ENCODE data around the gene EIF5A2.

The EIF5A2 gene

DNA sequence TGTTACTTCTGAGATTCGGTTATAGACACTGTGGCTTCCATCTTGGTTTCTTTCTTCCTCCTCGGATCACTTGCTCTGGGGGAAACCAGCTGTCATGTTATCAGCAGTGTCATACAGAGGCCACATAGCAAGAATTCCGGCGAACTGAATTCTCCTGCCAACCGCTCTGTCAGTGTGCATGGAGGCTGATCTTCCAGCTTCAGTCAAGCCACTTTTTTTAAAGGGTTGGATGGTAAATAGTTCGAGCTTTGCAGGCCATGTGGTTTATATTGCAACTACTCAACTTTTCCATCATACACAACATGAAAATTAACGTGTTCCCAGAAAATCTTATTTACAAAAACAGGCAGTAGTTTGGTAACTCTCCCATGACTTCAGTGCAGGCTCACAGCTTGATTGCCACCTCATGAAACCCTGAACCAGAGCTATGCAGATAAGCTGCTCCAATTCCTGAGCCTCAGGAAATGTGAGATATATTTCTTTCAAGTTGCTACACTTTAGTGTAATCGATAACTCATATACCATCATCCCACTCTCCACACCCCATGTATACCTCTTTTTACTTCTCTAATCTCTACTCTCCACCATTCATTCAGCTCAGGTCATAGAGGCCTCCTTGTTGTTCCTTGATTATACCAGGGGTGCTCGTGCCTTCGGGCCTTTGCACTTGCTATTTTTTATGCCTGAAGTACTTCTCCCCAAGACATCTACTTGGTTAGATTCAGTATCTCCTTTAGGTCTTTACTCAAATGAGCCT lies 45.6 kb downstream of the EIF5A2 start:
- no peak for DNase-seq (ENCODE audit: low read depth in 2 of 3, low spot score in 1 of 3)

DNA sequence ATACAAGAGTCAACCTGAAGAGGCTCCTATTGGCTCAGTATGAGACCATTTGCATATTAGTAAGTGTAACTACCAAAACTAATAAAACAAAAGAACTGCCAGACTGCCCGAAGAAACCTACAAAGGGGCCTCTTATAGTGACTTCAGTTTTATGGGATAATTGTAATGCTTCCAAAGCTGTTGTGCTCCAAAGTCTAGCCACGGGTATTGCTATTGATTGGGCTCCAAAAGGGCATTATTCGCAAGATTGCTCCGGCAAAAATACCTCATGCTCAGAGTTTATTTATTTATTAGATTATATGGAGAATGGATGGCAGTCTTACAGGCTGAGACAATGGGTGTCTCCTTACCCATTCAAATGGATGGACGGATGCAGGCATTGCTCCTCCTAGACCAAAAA lies 49.8 kb downstream of the EIF5A2 start:
- no peak for DNase-seq (ENCODE audit: low read depth in 2 of 3, low spot score in 1 of 3)

DNA sequence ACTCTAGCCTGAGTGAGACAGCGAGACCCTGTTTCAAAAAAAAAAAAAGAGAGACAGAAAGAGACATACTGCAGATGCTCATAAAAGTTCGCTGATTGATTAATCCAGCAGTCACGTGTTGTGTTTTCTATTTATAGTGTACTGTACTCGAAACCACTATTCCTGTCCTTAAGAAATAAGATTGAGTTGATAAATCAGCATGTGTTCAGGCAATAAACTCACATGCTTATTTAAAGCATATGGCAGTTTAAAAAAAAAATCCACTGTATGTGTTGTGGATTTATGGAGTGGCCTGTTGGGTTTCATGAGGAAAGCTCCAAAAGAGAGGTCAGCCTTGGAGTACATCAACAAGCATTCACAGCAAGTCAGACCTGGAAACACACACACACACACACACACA lies 56.1 kb downstream of the EIF5A2 start:
- no peak for DNase-seq (ENCODE audit: low read depth in 2 of 3, low spot score in 1 of 3)

DNA sequence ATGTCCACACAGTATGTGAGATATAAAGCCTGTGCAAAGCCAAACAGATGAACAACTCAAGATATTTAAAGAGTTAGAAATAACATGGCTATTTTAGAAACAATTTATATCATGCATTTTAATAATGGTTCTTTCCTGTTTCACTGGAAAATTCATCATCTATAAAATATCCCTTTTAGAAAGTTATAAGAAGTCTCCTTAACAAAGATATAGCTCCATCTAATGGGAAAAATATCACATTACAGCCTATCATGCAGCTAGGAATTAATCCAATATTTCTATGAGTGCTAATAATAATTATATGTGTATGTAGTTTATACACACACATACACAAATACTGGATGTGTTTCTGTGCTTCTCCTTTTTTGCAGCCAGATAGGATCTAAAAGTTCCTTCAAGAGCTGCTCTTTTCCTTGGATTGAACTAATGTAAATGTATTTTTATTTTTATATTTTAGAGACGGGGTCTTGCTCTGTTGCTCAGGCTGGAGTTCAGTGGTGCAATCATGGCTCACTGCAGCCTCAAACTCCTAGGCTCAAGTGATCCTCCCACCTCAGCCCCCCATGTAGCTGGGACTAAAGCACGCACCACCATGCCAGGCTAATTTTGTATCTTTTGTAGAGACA lies 60.0 kb downstream of the EIF5A2 start:
- no peak for DNase-seq (ENCODE audit: low read depth in 2 of 3, low spot score in 1 of 3)

DNA sequence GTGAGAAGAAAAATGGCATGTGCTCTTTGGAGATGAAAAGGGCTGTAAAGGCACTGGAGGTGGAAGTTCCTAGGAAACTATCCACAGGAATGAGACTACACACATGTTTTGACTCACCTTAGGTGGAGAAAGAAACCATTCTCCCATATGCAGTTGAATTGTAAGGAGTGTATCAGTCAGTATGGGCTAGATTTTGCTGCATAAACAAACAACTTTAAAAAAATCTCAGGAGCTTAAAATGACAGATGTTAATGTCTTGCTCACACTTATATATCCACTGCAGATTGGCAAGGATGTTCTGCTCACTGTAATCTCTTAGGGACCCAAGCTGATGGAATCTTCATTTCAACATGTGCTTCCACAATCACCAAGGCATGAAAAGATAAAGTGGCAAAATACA lies 64.1 kb downstream of the EIF5A2 start:
- no peak for DNase-seq (ENCODE audit: low read depth in 2 of 3, low spot score in 1 of 3)

- DNase-seq (ENCODE audit: low read depth in 2 of 3, low spot score in 1 of 3): no peak
These were observed 68.1 kb downstream of the EIF5A2 start for GRCh38 chr3:170840291-170840859.

DNA sequence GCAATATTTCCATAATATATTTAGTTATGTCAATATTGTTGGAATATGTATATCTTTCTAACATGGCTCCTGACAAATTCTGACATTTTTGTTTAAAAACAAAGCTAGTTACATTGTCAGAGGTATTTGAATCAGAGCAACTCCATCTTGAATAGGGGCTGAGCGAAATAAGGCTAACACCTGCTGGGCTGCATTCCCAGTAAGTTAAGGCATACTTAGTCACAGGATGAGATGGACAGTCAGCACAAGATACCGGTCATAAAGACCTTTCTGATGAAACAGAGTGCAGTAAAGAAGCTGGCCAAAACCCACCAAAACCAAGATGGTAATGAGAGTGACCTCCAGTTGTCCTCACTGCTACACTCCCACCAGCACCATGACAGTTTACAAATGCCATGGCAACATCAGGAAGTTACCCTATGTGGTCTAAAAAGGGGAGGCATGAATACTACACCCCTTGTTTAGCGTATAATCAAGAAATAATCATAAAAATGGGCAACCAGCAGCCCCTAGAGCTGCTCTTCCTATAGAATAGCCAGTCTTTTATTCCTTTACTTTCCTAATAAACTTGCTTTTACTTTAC lies 68.8 kb downstream of the EIF5A2 start:
- no peak for DNase-seq (ENCODE audit: low read depth in 2 of 3, low spot score in 1 of 3)
